ENCODE results near the gene NDUFA11.

NDUFA11 gene

DNA sequence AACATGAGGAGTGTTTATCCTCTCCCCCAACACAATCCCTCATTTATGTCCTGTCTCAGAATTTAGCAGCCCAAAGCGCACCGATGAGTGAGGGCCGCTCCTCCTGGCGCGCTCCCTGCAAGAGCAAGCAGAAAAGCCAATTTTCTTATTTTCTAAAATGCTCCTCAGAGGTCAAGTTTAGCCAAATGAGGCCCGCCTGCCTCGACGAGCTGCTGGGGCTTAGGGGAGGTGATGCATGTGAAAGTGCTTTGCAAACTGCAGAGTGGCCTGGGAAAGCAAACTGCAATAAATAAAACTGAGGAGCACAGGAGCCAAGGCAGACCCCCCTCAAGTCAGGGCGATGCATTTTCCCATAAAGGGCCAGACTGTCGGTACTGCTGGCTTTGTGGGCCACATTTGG, 39.5 kb upstream of the NDUFA11 start:
- H3K27ac ChIP-seq (ENCODE audit: low read depth, low read length) = no peak overlapping the region
- TF ChIP-seq, protein P1, sequence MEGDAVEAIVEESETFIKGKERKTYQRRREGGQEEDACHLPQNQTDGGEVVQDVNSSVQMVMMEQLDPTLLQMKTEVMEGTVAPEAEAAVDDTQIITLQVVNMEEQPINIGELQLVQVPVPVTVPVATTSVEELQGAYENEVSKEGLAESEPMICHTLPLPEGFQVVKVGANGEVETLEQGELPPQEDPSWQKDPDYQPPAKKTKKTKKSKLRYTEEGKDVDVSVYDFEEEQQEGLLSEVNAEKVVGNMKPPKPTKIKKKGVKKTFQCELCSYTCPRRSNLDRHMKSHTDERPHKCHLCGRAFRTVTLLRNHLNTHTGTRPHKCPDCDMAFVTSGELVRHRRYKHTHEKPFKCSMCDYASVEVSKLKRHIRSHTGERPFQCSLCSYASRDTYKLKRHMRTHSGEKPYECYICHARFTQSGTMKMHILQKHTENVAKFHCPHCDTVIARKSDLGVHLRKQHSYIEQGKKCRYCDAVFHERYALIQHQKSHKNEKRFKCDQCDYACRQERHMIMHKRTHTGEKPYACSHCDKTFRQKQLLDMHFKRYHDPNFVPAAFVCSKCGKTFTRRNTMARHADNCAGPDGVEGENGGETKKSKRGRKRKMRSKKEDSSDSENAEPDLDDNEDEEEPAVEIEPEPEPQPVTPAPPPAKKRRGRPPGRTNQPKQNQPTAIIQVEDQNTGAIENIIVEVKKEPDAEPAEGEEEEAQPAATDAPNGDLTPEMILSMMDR (IDR thresholded peaks at IDR 0.05; ENCODE audit: insufficient read depth, low read length, poor library complexity, severe bottlenecking) = no peak
- TF ChIP-seq EZH2phosphoT487 (conservative IDR thresholded peaks at IDR 0.05; ENCODE audit: low read length) = no peak
- no peak overlapping the region for H3K4me3 ChIP-seq (ENCODE audit: insufficient read depth, low read length, poor library complexity, severe bottlenecking)
- no peaks in the 10 kb centered on the region; the same call in 1 of the 2 replicates for H4K20me1 ChIP-seq (ENCODE audit: low read depth, low read length)
- H3K9me3 ChIP-seq (ENCODE audit: insufficient read depth, low read length) = no peaks in the 10 kb centered on the region
- no peak overlapping the region for H3K9ac ChIP-seq (ENCODE audit: low read length)
- no peak overlapping the region for H3K4me2 ChIP-seq (ENCODE audit: low read depth, low read length, poor library complexity, severe bottlenecking)
- H3K27me3 ChIP-seq (ENCODE audit: low read length) = no peaks in the 10 kb centered on the region
- no peak overlapping the region for H2AFZ ChIP-seq (ENCODE audit: low read depth, low read length, severe bottlenecking)
- peaks cover 57% of the 10 kb centered on the region for H3K79me2 ChIP-seq (ENCODE audit: insufficient read depth, low read length)
- H3K36me3 ChIP-seq (ENCODE audit: low read length) = no peaks in the 10 kb centered on the region
- no peaks in the 10 kb centered on the region for H3K9me2 ChIP-seq (replicated peaks; ENCODE audit: insufficient read depth, low read length)
- no peaks in the 10 kb centered on the region for H3F3A ChIP-seq (ENCODE audit: insufficient read depth)

DNA sequence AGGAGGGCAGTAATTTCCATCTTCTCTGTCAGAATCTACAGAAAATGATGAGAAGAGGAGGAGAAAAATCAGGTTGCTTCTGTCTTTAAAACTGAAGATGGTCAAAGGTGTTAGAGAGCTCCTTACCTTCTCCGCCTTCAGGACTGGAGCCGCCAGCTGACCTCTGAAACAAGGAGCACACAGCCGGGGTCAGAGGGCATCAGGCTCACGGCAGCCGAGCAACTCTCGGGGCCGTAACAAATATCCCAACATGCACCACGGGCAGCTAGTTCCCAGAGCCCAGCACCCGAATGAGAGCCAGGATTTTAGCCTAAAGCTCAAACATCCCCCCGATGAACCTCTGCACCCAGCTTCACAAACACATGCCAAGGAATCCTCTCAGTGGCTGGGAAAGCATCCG, 38.1 kb upstream of the NDUFA11 start:
- H2AFZ ChIP-seq (ENCODE audit: low read depth, low read length, severe bottlenecking) = no peak overlapping the region
- no peak overlapping the region for H3K27ac ChIP-seq (ENCODE audit: low read depth, low read length)
- no peaks in the 10 kb centered on the region for H3K36me3 ChIP-seq (ENCODE audit: low read length)
- H4K20me1 ChIP-seq (ENCODE audit: low read depth, low read length) = no peaks in the 10 kb centered on the region; the same call in 1 of the 2 replicates
- peaks cover 44% of the 10 kb centered on the region for H3K79me2 ChIP-seq (ENCODE audit: insufficient read depth, low read length)
- no peak overlapping the region for H3K9ac ChIP-seq (ENCODE audit: low read length)
- no peak overlapping the region for H3K4me3 ChIP-seq (ENCODE audit: insufficient read depth, low read length, poor library complexity, severe bottlenecking)
- TF ChIP-seq, protein P1 (IDR thresholded peaks at IDR 0.05; ENCODE audit: insufficient read depth, low read length, poor library complexity, severe bottlenecking) = no peak
- TF ChIP-seq EZH2phosphoT487 (conservative IDR thresholded peaks at IDR 0.05; ENCODE audit: low read length) = no peak
- H3F3A ChIP-seq (ENCODE audit: insufficient read depth) = no peaks in the 10 kb centered on the region
- H3K27me3 ChIP-seq (ENCODE audit: low read length) = no peaks in the 10 kb centered on the region
- no peaks in the 10 kb centered on the region for H3K9me2 ChIP-seq (replicated peaks; ENCODE audit: insufficient read depth, low read length)
- no peak overlapping the region for H3K4me2 ChIP-seq (ENCODE audit: low read depth, low read length, poor library complexity, severe bottlenecking)
- H3K9me3 ChIP-seq (ENCODE audit: insufficient read depth, low read length) = no peaks in the 10 kb centered on the region

DNA sequence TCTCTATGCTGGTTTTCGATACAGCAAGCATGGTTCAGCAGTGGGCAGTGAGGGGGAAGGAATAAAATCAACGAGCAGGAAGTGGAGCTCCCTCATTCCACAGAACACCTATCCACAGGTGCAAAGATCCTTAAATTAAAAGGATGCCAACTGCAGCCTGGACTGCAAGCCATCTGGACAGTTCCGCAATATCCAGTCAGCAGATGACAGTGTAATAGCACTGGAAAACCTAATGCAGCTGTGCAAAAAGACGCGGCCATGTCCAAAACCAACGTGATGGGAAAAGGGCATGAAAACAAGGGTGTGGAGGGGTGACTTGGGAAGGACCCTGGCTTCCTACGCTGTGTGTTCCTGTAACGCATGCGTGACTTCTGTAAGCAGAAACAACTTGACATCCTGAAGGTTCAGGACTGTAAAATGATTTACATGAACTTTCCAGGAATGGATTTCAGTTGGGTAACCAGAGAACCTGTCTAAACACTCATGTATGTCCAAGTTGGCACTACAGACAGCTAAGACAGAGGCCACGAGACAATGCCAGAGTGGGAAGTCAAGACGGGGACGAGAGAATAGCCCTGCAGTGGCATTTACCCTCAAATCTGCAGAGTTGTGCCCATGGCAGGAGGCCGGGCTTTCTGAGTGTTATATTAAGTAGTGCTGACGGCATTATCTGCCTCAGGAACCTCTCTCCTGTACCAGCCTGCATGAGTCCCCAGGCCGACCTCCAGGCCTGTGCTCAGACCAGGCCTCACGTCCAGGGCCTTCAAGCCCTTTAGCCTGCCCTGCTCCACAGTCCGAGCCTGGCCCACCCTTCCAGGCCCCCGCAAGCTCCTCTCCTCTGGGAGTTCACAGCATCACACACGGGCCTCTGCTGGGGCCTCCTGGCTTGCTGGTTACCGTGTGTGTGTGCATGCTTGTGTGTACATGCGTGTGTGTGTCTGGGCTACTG, 36.9 kb upstream of the NDUFA11 start:
- Histone ChIP-seq H3K4me2 (ENCODE audit: low read depth, low read length, poor library complexity, severe bottlenecking) (no peak overlapping the region), H3K27ac (ENCODE audit: low read depth, low read length) (no peak overlapping the region), H3K27me3 (ENCODE audit: low read length) (no peaks in the 10 kb centered on the region), H2AFZ (ENCODE audit: low read depth, low read length, severe bottlenecking) (no peak overlapping the region), H3K9me3 (ENCODE audit: insufficient read depth, low read length) (no peaks in the 10 kb centered on the region), H3K9me2 (replicated peaks; ENCODE audit: insufficient read depth, low read length) (no peaks in the 10 kb centered on the region), H3F3A (ENCODE audit: insufficient read depth) (no peaks in the 10 kb centered on the region), H4K20me1 (ENCODE audit: low read depth, low read length) (no peaks in the 10 kb centered on the region; the same call in 1 of the 2 replicates), H3K79me2 (ENCODE audit: insufficient read depth, low read length) (peaks cover 32% of the 10 kb centered on the region), H3K9ac (ENCODE audit: low read length) (no peak overlapping the region), H3K36me3 (ENCODE audit: low read length) (no peaks in the 10 kb centered on the region), H3K4me3 (ENCODE audit: insufficient read depth, low read length, poor library complexity, severe bottlenecking) (no peak overlapping the region)
- no peak for TF ChIP-seq EZH2phosphoT487 (conservative IDR thresholded peaks at IDR 0.05; ENCODE audit: low read length)
- TF ChIP-seq, protein P1 (IDR thresholded peaks at IDR 0.05; ENCODE audit: insufficient read depth, low read length, poor library complexity, severe bottlenecking) = no peak

Data from SU-DHL-6 (cell line).